GM12878 (cell line): ENCODE results near the gene UVSSA. TPM values are rescaled to one million over a fixed set of nuclear protein-coding genes. Genes with fewer than 3 reads are reported as not detected.

Experiments used
- ATAC-seq: fragments of 200-7000 bp; cut with Tn5 transposase; 3 replicates; pipeline ENCODE4 v1.9.1; 2020; ENCODE audit warnings: mild to moderate bottlenecking, moderate library complexity
- BruUV-seq: library from RNA; stranded (reverse); fragments of 400-500 nt; replicated peaks from 2 replicates; lab custom pipeline; 2021; lab: Mats Ljungman, UMichigan
- CTCF ChIA-PET: fragments of 300-600 bp; sonication (Branson Sonifier 250); formaldehyde crosslinking; extraction: SDS; loops from one replicate; lab custom pipeline; 2021; ENCODE audit warnings: inconsistent platforms; lab: Yijun Ruan, JAX
- POLR2A ChIA-PET: fragments of 350-600 bp; formaldehyde crosslinking; extraction: SDS; loops from one replicate; lab custom pipeline; 2021; ENCODE audit warnings: inconsistent platforms; lab: Charles Lee
- RAD21 ChIA-PET: fragments of 300-600 bp; sonication (Branson Sonifier 250); formaldehyde crosslinking; loops from one replicate; lab custom pipeline; 2023; ENCODE audit warnings: antibody characterized with exemption; ENCODE audit not compliant: unreplicated experiment; lab: Charles Lee
- SMC1A ChIA-PET: fragments of 300-600 bp; sonication (Branson Sonifier 250); formaldehyde crosslinking; loops from one replicate; lab custom pipeline; 2023; ENCODE audit not compliant: unreplicated experiment, uncharacterized antibody; lab: Charles Lee
- DNase-seq: peaks from one replicate; pipeline ENCODE4 v3.0.0-alpha.2; 2011; ENCODE audit warnings: low read depth, low spot score
- FAIRE-seq: peaks from 3 replicates; lab custom pipeline; 2011; peaks lifted over from hg19 to GRCh38; lab: Jason Lieb, UNC
- H2AFZ ChIP-seq: 2 replicates; pipeline ENCODE4 v1.6.0; 2011; ENCODE audit warnings: low read depth, low read length, control low read depth; ENCODE audit not compliant: control insufficient read depth
- H3K27ac ChIP-seq: 2 replicates; pipeline ENCODE4 v1.5.1; 2011; ENCODE audit warnings: control low read depth; ENCODE audit not compliant: control insufficient read depth, insufficient read depth
- H3K27me3 ChIP-seq, 2 experiments: replicated peaks in 1 of 2; 2 replicates each; pipeline versions ENCODE4 v1.6.0 to v1.6.1; 2011; ENCODE audit warnings: low read length in 1 of 2; ENCODE audit not compliant: control insufficient read depth in 2 of 2, insufficient read depth in 2 of 2
- H3K36me3 ChIP-seq, 2 experiments: 2 replicates each; pipeline ENCODE4 v1.5.1; 2011; ENCODE audit warnings: low read length in 1 of 2; ENCODE audit not compliant: control insufficient read depth in 2 of 2, insufficient read depth in 2 of 2
- H3K4me1 ChIP-seq: 2 replicates; pipeline ENCODE4 v1.6.1; 2011; ENCODE audit warnings: mild to moderate bottlenecking, low read length, moderate library complexity, mixed read lengths; ENCODE audit not compliant: control insufficient read depth, insufficient read depth
- H3K4me2 ChIP-seq: 2 replicates; pipeline ENCODE4 v1.6.0; 2011; ENCODE audit warnings: control low read depth; ENCODE audit not compliant: control insufficient read depth, insufficient read depth
- H3K4me3 ChIP-seq: fragments of 200-600 bp; sonication (generic); 2 replicates; pipeline ENCODE4 v1.5.1; 2016
- H3K79me2 ChIP-seq: 2 replicates; pipeline ENCODE4 v1.6.0; 2011; ENCODE audit warnings: low read length; ENCODE audit not compliant: control insufficient read depth, insufficient read depth
- H3K9ac ChIP-seq: 2 replicates; pipeline ENCODE4 v1.8.0; 2011; ENCODE audit warnings: low read length, control low read depth, mixed read lengths; ENCODE audit not compliant: control insufficient read depth, insufficient read depth
- H3K9me3 ChIP-seq: replicated peaks from 3 replicates; pipeline ENCODE4 v1.5.1; 2011; ENCODE audit warnings: mild to moderate bottlenecking, low read length; ENCODE audit not compliant: control insufficient read depth, insufficient read depth
- H4K20me1 ChIP-seq: 2 replicates; pipeline ENCODE4 v1.6.0; 2011; ENCODE audit not compliant: control insufficient read depth, insufficient read depth
- BCL11A ChIP-seq: IDR thresholded peaks from 2 replicates; pipeline ENCODE4 v1.6.1; 2011; ENCODE audit warnings: low read depth, low read length
- BCLAF1 ChIP-seq: fragments of 450-650 bp; IDR thresholded peaks from 2 replicates; pipeline ENCODE4 v1.6.1; 2017; ENCODE audit warnings: antibody characterized with exemption, mild to moderate bottlenecking, moderate library complexity
- MXI1 ChIP-seq: fragments of 150-350 bp; IDR thresholded peaks from 2 replicates; pipeline ENCODE4 v1.6.1; 2011; ENCODE audit warnings: low read depth, mild to moderate bottlenecking, inconsistent platforms, low read length, improper control_type of control experiment
- SUPT20H ChIP-seq: IDR thresholded peaks from 2 replicates; pipeline ENCODE4 v1.6.1; 2011; ENCODE audit warnings: low read depth, mild to moderate bottlenecking, low read length, moderate library complexity, borderline replicate concordance; ENCODE audit not compliant: control insufficient read depth
- ZNF622 ChIP-seq: fragments of 450-650 bp; IDR thresholded peaks from 2 replicates; pipeline ENCODE4 v1.6.1; 2017; ENCODE audit warnings: mild to moderate bottlenecking, inconsistent platforms
- ZSCAN29 ChIP-seq: fragments of 450-650 bp; IDR thresholded peaks from 2 replicates; pipeline ENCODE4 v1.6.1; 2017; ENCODE audit warnings: mild to moderate bottlenecking, moderate library complexity
- WGBS: methylation state at CpG from one replicate; pipeline ENCODE4 v1.1.6; 2016; ENCODE audit warnings: low lambda C conversion rate; ENCODE audit not compliant: insufficient replicate concordance, insufficient coverage; ENCODE audit errors: missing lambda C conversion rate; 5-methylcytosine and 5-hydroxymethylcytosine counted together
- in situ Hi-C: fragments of 300-500 bp; cut with MboI; formaldehyde crosslinking; loops from 9 replicates; pipeline ENCODE4 v1.14.3; 2018; ENCODE audit warnings: mixed read lengths
- intact Hi-C: fragments of 100-400 bp; cut with micrococcal nuclease; formaldehyde crosslinking; loops from one replicate; pipeline ENCODE4 v1.14.2; 2022; ENCODE audit not compliant: unreplicated experiment
- polyA plus RNA-seq, 11 experiments: library from polyadenylated mRNA; depleted of rRNA in 4 of 11; unstranded in 6 of 11; stranded (reverse) in 5 of 11; fragments of >200 nt; fragmentation: Nextera tagmentation in 4 of 11; fragmentation: Illumina TruSeq in 1 of 11; extraction: Ambion mirVana in 4 of 11; extraction: Trizol in 1 of 11; gene quantifications; 1 replicate in 1 of 11; 2 replicates in 10 of 11; pipeline versions ENCODE4 v1.2.1 to v1.2.3, GENCODE V29; 2011 to 2016; ENCODE audit warnings: inconsistent platforms in 2 of 11, missing spikeins in 2 of 11, low read depth in 1 of 11
- total RNA-seq, 4 experiments: library from RNA; depleted of rRNA in 3 of 4; stranded (reverse); fragments of >200 nt in 3 of 4; fragmentation: Illumina TruSeq in 1 of 4; extraction: Trizol in 1 of 4; gene quantifications; 2 replicates each; pipeline versions ENCODE4 v1.2.1 to v1.2.3, GENCODE V29; 2013 to 2021

The UVSSA gene
- total and polyA plus RNA-seq, 10 of the 15 experiments (the other 5 are each of a cell fraction or from before 2014, with no cell fraction given), result 0.34 to 16.8 (median 3.6) TPM

- ATAC-seq (no peak), DNase-seq (no peak), FAIRE-seq (no peak)
- BruUV-seq, result no TSS peak
- no peak for TF ChIP-seq MXI1
- TF ChIP-seq BCL11A, result no peak
- TF ChIP-seq BCLAF1, result no peak
- no peak for TF ChIP-seq SUPT20H
- TF ChIP-seq ZNF622, result no peak
- TF ChIP-seq ZSCAN29, result no peak
- ChIA-PET CTCF (no interaction called here), POLR2A (no interaction called here), SMC1A (no interaction called here), RAD21 (no interaction called here)
- no peaks in the 10 kb centered on the region for H3K4me1 ChIP-seq
- H3K79me2 ChIP-seq, result peaks cover 3% of the 10 kb centered on the region
- H3K27me3 ChIP-seq, result no peaks in the 10 kb centered on the region
- in situ Hi-C loops, result no loop called here
- peaks cover 17 to 37% of the 10 kb centered on the region in 2 experiments; a peak in 3 of 4 replicates for H3K36me3 ChIP-seq
- no peak overlapping the region for H2AFZ ChIP-seq
- H3K9me3 ChIP-seq, result no peaks in the 10 kb centered on the region; the same call in 2 of the 3 replicates
- H3K27ac ChIP-seq, result no peak overlapping the region
- WGBS, result 100% methylated on average over 25 of the region's 28 CpGs
- no peak overlapping the region for H3K4me3 ChIP-seq
- no peak overlapping the region for H3K4me2 ChIP-seq
- intact Hi-C loops, result no loop called here
- H3K9ac ChIP-seq, result no peak overlapping the region
- no peaks in the 10 kb centered on the region for H4K20me1 ChIP-seq
These were observed 31.7 kb upstream of the UVSSA start for GRCh38 chr4:1315306-1315705.
